HepG2 (cell line): Measurements from ENCODE around the gene PTGES. TPM values are rescaled to one million over a fixed set of nuclear protein-coding genes. Genes with fewer than 3 reads are reported as not detected.
A peak's percentile ranks its signal among the peaks of the same experiment; 100 is the strongest.

Experiments
- CBX5 ChIP-seq: sonication (generic); formaldehyde crosslinking; IDR thresholded peaks from 2 replicates; pipeline ENCODE4 v1.4.0; 2020; ENCODE audit warnings: missing genetic modification reagents, borderline replicate concordance
- GFI1 ChIP-seq: sonication (generic); formaldehyde crosslinking; IDR thresholded peaks from 2 replicates; pipeline ENCODE4 v1.5.0; 2020; ENCODE audit warnings: missing genetic modification reagents, mild to moderate bottlenecking, borderline replicate concordance
- KIAA2018 ChIP-seq: sonication (generic); formaldehyde crosslinking; IDR thresholded peaks from 2 replicates; pipeline ENCODE4 v1.5.0; 2020; ENCODE audit warnings: mild to moderate bottlenecking, missing genetic modification reagents, borderline replicate concordance
- SMAD9 ChIP-seq: sonication (generic); formaldehyde crosslinking; IDR thresholded peaks from 2 replicates; pipeline ENCODE4 v1.5.1; 2020; ENCODE audit warnings: mild to moderate bottlenecking, missing genetic modification reagents
- YEATS2 ChIP-seq: sonication (generic); formaldehyde crosslinking; IDR thresholded peaks from 2 replicates; pipeline ENCODE4 v1.4.0; 2020; ENCODE audit warnings: missing genetic modification reagents, borderline replicate concordance
- ZFX ChIP-seq: sonication (generic); formaldehyde crosslinking; IDR thresholded peaks from 2 replicates; pipeline ENCODE4 v1.4.0; 2020; ENCODE audit warnings: mild to moderate bottlenecking, low read depth, missing genetic modification reagents, moderate library complexity
- ZFY ChIP-seq: sonication (generic); formaldehyde crosslinking; IDR thresholded peaks from 2 replicates; pipeline ENCODE4 v1.4.0; 2020; ENCODE audit warnings: missing genetic modification reagents
- ZKSCAN8 ChIP-seq: IDR thresholded peaks from 2 replicates; pipeline ENCODE4 v1.6.1; 2016; ENCODE audit warnings: borderline replicate concordance, missing genetic modification reagents, missing compliant biosample characterization
- ZNF10 ChIP-seq: sonication (generic); formaldehyde crosslinking; IDR thresholded peaks from 2 replicates; pipeline ENCODE4 v1.4.0; 2020; ENCODE audit warnings: mild to moderate bottlenecking, low read depth, missing genetic modification reagents, borderline replicate concordance
- ZNF292 ChIP-seq: sonication (generic); formaldehyde crosslinking; IDR thresholded peaks from 2 replicates; pipeline ENCODE4 v1.8.1; 2022; ENCODE audit warnings: mild to moderate bottlenecking, low read depth, missing genetic modification reagents, borderline replicate concordance
- ZNF607 ChIP-seq: sonication (generic); formaldehyde crosslinking; IDR thresholded peaks from 2 replicates; pipeline ENCODE4 v1.5.1; 2020; ENCODE audit warnings: missing genetic modification reagents, mild to moderate bottlenecking, borderline replicate concordance
- polyA plus RNA-seq, 8 experiments: library from polyadenylated mRNA; depleted of rRNA in 3 of 8; stranded (reverse) in 7 of 8; unstranded in 1 of 8; fragments of >200 nt; fragmentation: Illumina TruSeq in 4 of 8; extraction: Trizol in 4 of 8; gene quantifications; 2 replicates each; pipeline versions ENCODE4 v1.2.1 to v1.2.3, GENCODE V29; 2011 to 2016; ENCODE audit warnings: low read depth in 4 of 8, missing spikeins in 1 of 8, mixed read lengths in 1 of 8; ENCODE audit not compliant: insufficient read depth in 1 of 8
- total RNA-seq, 5 experiments: library from RNA; depleted of rRNA; stranded (reverse); fragments of >200 nt; fragmentation: Illumina TruSeq; extraction: Trizol; gene quantifications; 2 replicates each; pipeline ENCODE4 v1.2.3, GENCODE V29; 2016; ENCODE audit warnings: low read depth in 1 of 5
- TF ChIP-seq, protein P1 (sequence below): sonication (generic); formaldehyde crosslinking; IDR thresholded peaks from 2 replicates; pipeline ENCODE4 v1.4.0; 2020; ENCODE audit warnings: missing genetic modification reagents, borderline replicate concordance
- TF ChIP-seq, protein P2 (sequence below): sonication (generic); formaldehyde crosslinking; IDR thresholded peaks from 2 replicates; pipeline ENCODE4 v1.4.0; 2020; ENCODE audit warnings: missing genetic modification reagents

The PTGES gene
- total and polyA plus RNA-seq, 2 of the 13 experiments (the other 11 are each of a cell fraction or from before 2014, with no cell fraction given): 0.07 TPM; not detected in 1

DNA sequence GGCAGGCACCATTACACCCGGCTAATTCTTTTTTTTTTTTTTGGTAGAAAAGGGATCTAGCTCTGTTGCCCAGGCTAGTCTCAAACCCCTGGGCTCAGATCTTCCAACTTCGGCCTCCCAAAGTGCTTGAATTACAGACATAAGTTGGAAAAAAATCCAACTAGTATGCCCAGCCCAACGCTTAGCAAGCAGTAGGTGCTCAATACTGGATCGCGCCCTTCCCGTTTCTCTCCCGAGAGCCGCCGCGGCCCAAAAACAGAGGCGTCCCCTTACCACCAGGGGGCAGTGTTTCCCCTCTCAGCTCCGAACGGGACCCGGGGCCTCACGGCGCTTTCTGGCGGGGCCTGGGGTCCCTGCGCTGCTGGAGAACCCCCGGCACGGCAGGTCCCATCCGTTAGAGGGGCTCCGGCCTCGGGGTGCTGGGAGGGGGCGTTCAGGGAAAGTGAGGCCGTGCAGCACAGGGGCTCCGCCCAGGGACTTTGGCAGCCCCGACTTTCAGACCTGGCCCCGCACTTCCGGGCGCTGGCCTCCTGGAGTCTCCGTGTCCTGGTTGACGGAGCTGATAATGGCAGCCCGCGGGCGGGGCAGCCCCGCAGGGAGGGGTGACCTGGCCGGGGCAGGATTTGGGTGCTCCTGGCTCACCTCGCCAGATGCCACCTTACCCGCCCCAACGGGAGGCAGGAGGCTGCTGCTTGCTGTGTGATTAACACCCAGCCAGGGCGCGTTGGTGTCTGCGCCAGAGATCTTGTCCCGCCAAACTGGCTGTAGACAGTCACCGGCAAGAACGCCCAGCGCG is 15.2 kb downstream of the PTGES start (continued):
- TF ChIP-seq ZNF292 (CRISPR knock-in tag): 0 out of 2 replicates have a peak, but pooled peaks have one; percentile 27
- peak; percentile 39; the same call in 1 of the 2 replicates for TF ChIP-seq ZFY
- no peak for TF ChIP-seq ZNF10 (CRISPR knock-in tag)
- no peak for TF ChIP-seq SMAD9
- no peak for TF ChIP-seq KIAA2018 (CRISPR knock-in tag)
- peak; percentile 89 for TF ChIP-seq ZKSCAN8 (CRISPR knock-in tag)
- TF ChIP-seq ZFX: peak; percentile 56; the same call in 1 of the 2 replicates
- TF ChIP-seq YEATS2 (CRISPR knock-in tag): no peak
- TF ChIP-seq ZNF607 (CRISPR knock-in tag): no peak
- TF ChIP-seq, protein P1, sequence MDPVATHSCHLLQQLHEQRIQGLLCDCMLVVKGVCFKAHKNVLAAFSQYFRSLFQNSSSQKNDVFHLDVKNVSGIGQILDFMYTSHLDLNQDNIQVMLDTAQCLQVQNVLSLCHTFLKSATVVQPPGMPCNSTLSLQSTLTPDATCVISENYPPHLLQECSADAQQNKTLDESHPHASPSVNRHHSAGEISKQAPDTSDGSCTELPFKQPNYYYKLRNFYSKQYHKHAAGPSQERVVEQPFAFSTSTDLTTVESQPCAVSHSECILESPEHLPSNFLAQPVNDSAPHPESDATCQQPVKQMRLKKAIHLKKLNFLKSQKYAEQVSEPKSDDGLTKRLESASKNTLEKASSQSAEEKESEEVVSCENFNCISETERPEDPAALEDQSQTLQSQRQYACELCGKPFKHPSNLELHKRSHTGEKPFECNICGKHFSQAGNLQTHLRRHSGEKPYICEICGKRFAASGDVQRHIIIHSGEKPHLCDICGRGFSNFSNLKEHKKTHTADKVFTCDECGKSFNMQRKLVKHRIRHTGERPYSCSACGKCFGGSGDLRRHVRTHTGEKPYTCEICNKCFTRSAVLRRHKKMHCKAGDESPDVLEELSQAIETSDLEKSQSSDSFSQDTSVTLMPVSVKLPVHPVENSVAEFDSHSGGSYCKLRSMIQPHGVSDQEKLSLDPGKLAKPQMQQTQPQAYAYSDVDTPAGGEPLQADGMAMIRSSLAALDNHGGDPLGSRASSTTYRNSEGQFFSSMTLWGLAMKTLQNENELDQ: no peak
- TF ChIP-seq CBX5: no peak
- TF ChIP-seq GFI1 (CRISPR knock-in tag): 0 out of 2 replicates have a peak, but pooled peaks have one; percentile 22
- TF ChIP-seq, protein P2, sequence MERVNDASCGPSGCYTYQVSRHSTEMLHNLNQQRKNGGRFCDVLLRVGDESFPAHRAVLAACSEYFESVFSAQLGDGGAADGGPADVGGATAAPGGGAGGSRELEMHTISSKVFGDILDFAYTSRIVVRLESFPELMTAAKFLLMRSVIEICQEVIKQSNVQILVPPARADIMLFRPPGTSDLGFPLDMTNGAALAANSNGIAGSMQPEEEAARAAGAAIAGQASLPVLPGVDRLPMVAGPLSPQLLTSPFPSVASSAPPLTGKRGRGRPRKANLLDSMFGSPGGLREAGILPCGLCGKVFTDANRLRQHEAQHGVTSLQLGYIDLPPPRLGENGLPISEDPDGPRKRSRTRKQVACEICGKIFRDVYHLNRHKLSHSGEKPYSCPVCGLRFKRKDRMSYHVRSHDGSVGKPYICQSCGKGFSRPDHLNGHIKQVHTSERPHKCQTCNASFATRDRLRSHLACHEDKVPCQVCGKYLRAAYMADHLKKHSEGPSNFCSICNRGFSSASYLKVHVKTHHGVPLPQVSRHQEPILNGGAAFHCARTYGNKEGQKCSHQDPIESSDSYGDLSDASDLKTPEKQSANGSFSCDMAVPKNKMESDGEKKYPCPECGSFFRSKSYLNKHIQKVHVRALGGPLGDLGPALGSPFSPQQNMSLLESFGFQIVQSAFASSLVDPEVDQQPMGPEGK: peak; percentile 45; the same call in 1 of the 2 replicates
